Right forelimb (tissue), 1 donor: ENCODE data around the gene FHL1.
A peak's percentile ranks its signal among the peaks of the same experiment; 100 is the strongest.

ENCODE experiments used
- DNase-seq: peaks from one replicate; pipeline ENCODE4 v3.0.0-alpha.2; 2018

Gene FHL1

GRCh38 chrX:136189222-136189621, 41.9 kb downstream of the FHL1 start:
- DNase-seq = no peak

DNA sequence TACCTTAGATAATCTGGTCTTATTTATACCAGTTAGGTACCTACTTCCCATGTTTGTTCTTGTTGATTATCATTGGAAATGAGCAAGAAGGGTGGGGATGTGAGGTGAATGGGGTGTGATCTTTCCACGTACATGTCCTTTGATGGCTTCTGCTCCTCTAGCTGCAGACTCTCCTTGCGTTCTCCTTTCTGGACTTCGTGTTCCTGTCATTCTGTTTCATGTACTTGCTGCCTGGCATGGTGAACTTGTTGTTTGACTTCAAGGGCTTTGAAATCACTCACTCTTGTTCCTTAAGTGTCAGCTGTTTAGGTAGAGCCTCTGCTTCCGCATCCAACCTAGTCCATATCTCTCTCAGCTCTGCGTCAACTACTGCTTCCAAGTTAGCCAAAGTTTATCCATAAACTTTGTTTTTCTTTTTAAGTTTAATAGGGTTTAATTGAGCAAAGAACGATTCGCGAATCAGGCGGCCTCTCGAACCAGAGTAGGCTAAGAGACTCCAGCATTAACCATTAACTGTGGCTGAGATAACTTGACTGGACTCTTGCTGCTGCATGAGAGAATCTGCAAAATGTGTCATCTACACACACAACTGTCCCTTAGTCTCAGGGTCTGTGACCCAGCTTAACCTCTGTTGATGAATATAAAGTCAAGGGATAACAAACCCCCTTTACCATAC, 42.8 kb downstream of the FHL1 start:
- no peak for DNase-seq

GRCh38 chrX:136191171-136191570, 43.8 kb downstream of the FHL1 start:
- no peak for DNase-seq

- no peak for DNase-seq
Observed at GRCh38 chrX:136192135-136192534, 44.8 kb downstream of the FHL1 start.

- no peak for DNase-seq
Observed at GRCh38 chrX:136192839-136193414, 45.6 kb downstream of the FHL1 start.

DNA sequence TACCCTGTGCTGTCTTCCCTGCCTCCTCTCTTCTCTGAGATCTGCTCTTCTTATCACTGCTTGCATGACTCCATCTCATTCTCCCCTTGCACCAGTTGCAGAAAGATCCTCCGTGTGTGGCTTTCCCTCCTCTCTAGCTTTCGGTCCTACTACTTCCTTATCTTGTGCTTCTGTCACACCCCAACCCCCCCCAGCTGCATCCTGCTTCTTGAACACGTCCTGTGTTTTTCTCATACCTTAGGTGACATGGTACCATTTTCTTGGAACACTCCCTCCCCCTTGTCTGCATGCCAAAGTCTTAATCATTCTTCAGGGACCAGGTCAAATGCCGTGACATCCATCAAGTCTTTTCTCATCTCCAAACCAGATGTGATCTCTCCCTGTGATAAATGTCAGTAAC, 46.4 kb downstream of the FHL1 start:
- DNase-seq = no peak

- no peak for DNase-seq
Observed at GRCh38 chrX:136194536-136194935, 47.2 kb downstream of the FHL1 start.

DNA sequence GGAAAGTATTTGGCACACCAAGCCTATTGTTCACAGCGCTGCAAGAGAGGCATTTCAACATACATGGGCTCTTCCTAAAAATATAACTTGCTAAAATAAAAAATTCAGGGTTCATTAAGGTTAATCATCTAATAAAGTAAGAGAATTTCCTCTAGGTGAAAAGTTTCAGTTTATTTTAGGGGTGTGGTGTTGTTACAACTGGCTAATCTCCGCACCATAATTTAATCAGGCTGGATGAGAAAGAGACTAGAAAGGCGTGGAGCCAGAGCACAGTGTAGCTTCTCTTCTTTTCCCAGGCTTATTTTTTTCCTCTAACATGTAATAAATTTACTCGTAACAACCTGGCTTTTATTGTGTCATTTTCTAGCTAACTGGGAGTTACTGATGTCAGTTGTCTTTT, 47.9 kb downstream of the FHL1 start:
- no peak for DNase-seq

- no peak for DNase-seq
Observed at GRCh38 chrX:136196691-136197155, 49.4 kb downstream of the FHL1 start.

- no peak for DNase-seq
Observed at GRCh38 chrX:136198010-136198409, 50.7 kb downstream of the FHL1 start.

DNA sequence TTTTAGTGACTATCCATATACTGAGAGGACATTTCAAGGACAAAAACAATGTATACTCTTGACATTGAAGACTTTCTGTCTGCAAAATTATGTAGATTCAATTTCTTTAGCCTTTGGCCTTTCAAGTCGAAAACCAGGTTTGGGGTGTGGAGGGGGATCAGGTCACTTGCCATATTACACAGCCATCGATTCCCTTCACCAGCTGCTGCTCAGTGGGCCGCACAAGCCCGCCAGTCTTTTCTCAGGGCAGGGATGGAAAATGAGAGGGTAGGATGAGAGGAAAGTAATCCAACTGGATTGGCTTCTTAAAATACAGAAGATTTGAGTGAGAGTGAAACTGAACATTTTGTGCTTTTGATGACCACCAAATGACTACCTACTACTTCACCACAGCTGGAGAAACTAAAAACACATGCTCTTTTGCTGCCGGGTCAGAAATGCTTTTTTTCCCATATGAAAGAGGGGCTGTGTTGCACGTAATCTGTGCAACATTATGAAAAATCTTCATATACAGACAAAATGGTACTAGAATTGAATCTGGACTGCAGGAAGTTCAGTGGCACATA, 51.4 kb downstream of the FHL1 start:
- no peak for DNase-seq

GRCh38 chrX:136199365-136199764, 52.0 kb downstream of the FHL1 start:
- no peak for DNase-seq

DNA sequence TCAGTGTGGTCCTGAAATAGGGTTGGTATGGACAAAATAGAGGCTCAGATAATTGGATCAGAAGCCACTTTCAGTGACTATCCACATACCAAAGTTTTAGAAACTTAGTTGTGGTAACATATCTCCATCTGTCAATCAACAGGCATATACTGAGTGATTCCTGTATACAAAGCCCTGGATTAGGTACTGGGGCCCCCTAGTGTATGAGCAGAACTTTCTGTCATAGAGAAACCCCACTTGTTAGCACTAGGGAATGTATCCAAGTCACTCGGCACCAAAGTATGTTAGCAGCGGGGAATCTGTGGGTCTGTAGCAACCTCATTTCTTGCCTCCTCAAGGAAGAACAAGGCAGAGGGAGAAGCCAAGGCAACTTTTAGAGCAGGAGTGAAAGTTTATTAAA, 53.1 kb downstream of the FHL1 start:
- DNase-seq = no peak

DNA sequence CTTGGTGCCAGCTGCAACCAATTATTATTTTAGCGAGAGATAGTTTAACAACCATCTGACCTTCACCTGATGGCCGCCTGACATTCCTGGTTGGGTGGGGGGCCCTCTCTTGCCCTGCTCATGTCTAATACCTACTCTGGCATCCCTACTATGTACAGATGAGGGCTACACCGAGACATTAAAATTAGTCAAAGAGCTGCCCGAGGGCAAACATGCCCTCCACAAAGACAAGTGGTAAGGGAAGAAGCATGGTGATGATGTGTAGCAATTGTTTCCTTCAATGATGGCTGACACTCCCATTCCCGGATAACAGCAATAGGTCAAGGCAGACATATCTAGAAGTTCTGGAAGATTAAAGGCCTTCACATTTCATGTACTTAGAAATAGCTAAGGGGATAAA, 54.3 kb downstream of the FHL1 start:
- no peak for DNase-seq

DNA sequence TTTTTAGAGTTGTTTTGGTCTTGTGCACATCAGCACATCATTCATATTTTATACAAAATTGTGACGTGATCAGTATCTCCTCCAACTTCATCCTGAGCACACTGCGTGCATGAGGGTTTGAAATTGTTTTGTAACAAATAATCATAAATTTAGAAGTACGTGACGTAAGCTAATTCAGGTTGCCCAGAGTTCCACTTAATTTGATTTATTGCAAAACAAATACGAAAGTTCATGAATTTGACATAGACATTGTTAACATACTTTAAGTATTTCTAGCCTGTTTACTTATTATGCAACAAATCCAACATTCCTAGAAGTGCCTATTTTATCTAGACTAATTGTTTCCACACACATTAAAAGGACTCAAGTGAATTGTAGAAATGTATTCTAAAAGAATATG, 55.6 kb downstream of the FHL1 start:
- DNase-seq = no peak

- no peak for DNase-seq
Observed at GRCh38 chrX:136203438-136203837, 56.1 kb downstream of the FHL1 start.

GRCh38 chrX:136203951-136204350, 56.6 kb downstream of the FHL1 start:
- no peak for DNase-seq

DNA sequence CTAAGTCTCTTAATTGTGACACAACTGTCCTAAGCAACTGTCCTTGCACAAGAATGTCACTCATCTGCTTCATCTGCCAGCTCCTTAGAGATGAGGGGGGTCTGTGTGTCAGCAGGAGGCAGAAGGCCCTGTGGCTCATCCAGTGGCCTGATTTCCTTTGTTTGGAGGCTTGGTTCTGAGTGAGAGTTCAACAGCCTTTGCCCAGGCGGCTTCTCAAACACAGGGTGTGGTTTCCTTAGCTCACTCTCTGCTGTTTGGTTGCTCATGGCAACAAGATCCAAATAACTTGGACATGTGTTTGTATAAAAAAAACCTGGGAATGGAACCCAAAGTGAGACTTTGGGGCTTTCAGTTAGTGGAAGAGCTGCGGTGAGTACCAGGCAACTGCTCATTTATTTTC, 57.2 kb downstream of the FHL1 start:
- no peak for DNase-seq

- no peak for DNase-seq
Observed at GRCh38 chrX:136205882-136206380, 58.6 kb downstream of the FHL1 start.

- no peak for DNase-seq
Observed at GRCh38 chrX:136206916-136207315, 59.6 kb downstream of the FHL1 start.

GRCh38 chrX:136207546-136207945, 60.2 kb downstream of the FHL1 start:
- DNase-seq = no peak

GRCh38 chrX:136209016-136209738, 61.8 kb downstream of the FHL1 start:
- peak; percentile 57 for DNase-seq

DNA sequence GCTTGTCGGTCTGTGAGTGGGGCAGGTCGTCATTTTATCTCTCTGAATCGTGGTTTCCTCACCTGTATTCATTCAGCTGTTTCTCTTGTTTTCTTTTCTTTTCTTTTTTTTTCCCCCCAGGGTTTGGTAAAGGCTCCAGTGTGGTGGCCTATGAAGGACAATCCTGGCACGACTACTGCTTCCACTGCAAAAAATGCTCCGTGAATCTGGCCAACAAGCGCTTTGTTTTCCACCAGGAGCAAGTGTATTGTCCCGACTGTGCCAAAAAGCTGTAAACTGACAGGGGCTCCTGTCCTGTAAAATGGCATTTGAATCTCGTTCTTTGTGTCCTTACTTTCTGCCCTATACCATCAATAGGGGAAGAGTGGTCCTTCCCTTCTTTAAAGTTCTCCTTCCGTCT, 62.4 kb downstream of the FHL1 start:
- DNase-seq = no peak

- no peak for DNase-seq
Observed at GRCh38 chrX:136210243-136210642, 62.9 kb downstream of the FHL1 start.
